Keratinocyte (primary cell): ENCODE data around the gene WBP2NL.

ENCODE experiments used
- CTCF ChIP-seq, 3 experiments: IDR thresholded peaks in 1 of 3; conservative IDR thresholded peaks in 1 of 3; optimal IDR thresholded peaks in 1 of 3; 2 replicates in 2 of 3; 3 replicates in 1 of 3; pipeline versions ENCODE3 to v1.5.1; 2011; ENCODE audit warnings: low read length in 3 of 3, mild to moderate bottlenecking in 3 of 3, moderate library complexity in 2 of 3, control low read depth in 1 of 3, inconsistent platforms in 1 of 3; ENCODE audit not compliant: insufficient read depth in 2 of 3; ENCODE audit errors: extremely low read depth in 1 of 3
- EZH2 ChIP-seq: IDR thresholded peaks from one replicate; pipeline ENCODE4 v1.6.1; 2012; ENCODE audit warnings: inconsistent platforms, mild to moderate bottlenecking, low read length, moderate library complexity

DNA sequence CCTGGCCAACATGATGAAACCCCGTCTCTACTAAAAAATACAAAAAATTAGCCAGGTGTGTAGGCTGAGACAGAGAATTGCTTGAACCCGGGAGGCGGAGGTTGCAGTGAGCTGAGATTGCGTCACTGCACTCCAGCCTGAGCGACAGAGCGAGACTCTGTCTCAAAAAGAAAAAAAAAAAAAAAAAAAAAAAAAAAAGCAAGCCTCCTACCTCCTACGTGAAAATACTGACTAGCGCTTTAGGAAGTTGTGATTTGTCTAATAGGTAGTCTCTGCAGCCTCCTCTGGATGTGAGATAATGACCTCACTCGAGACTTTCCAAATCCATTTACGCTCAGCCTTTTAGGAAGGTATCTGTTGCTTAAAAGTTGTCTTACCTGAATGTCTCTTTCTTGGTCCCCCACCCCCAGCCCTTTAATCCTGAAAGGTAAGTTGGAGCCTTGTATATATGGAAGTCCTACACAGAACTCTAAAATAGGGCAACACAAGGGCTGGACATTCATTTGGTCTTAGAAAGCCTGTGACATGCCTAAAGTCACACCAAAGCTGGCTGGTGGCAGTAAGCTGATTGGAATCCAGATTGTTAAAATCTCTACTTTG, 23.8 kb upstream of the WBP2NL start:
- TF ChIP-seq EZH2 (no peak), CTCF (optimal IDR thresholded peaks at IDR 0.05 in 1 of 3, IDR thresholded peaks at IDR 0.05 in 1 of 3, conservative IDR thresholded peaks at IDR 0.05 in 1 of 3; ENCODE audit: extremely low read depth in 1 of 3, insufficient read depth in 2 of 3, low read length in 3 of 3) (no peak)
